GM23338 (cell line): ENCODE measurements around the gene MMRN2. TPM values are rescaled to one million over a fixed set of nuclear protein-coding genes. Genes with fewer than 3 reads are reported as not detected.

Experiments
- ATAC-seq: fragments of 200-7000 bp; cut with Tn5 transposase; 3 replicates; pipeline ENCODE4 v1.9.1; 2020
- DNase-seq: peaks from one replicate; pipeline ENCODE4 v3.0.0-alpha.2; 2015; ENCODE audit warnings: low spot score
- H2AFZ ChIP-seq: fragments of 200-600 bp; sonication (generic); 2 replicates; pipeline ENCODE4 v1.8.0; 2016; ENCODE audit warnings: antibody characterized with exemption, mild to moderate bottlenecking, moderate library complexity
- H3F3A ChIP-seq: fragments of 200-600 bp; sonication (generic); replicated peaks from 2 replicates; pipeline ENCODE4 v1.8.0; 2017; ENCODE audit warnings: antibody characterized with exemption, mixed run types, low read depth
- H3K27ac ChIP-seq: fragments of 200-600 bp; sonication (generic); 2 replicates; pipeline ENCODE4 v1.6.1; 2016; ENCODE audit warnings: low read depth
- H3K27me3 ChIP-seq: fragments of 200-600 bp; sonication (generic); 2 replicates; pipeline ENCODE4 v1.8.0; 2016; ENCODE audit warnings: mild to moderate bottlenecking, mixed run types, moderate library complexity; ENCODE audit not compliant: insufficient read depth
- H3K36me3 ChIP-seq: fragments of 200-600 bp; sonication (generic); 2 replicates; pipeline ENCODE4 v1.8.0; 2016; ENCODE audit warnings: mild to moderate bottlenecking; ENCODE audit not compliant: insufficient read depth
- H3K4me1 ChIP-seq: fragments of 200-600 bp; sonication (generic); 2 replicates; pipeline ENCODE4 v1.8.0; 2016; ENCODE audit warnings: mild to moderate bottlenecking, moderate library complexity; ENCODE audit not compliant: insufficient read depth
- H3K4me2 ChIP-seq: fragments of 200-600 bp; sonication (generic); 2 replicates; pipeline ENCODE4 v1.7.1; 2017; ENCODE audit warnings: mixed run types
- H3K4me3 ChIP-seq: fragments of 200-600 bp; sonication (generic); 2 replicates; pipeline ENCODE4 v1.6.1; 2016; ENCODE audit warnings: mixed run types
- H3K79me2 ChIP-seq: fragments of 200-600 bp; sonication (generic); replicated peaks from 2 replicates; pipeline ENCODE4 v1.8.0; 2017; ENCODE audit warnings: mild to moderate bottlenecking; ENCODE audit not compliant: insufficient read depth
- H3K9me2 ChIP-seq: fragments of 200-600 bp; sonication (generic); 2 replicates; pipeline ENCODE4 v1.8.0; 2017; ENCODE audit not compliant: insufficient read depth
- H4K20me1 ChIP-seq: fragments of 200-600 bp; sonication (generic); replicated peaks from 2 replicates; pipeline ENCODE4 v1.8.0; 2017; ENCODE audit warnings: mild to moderate bottlenecking; ENCODE audit not compliant: insufficient read depth
- H3K27ac Mint-ChIP-seq: 2 replicates; pipeline ENCODE4 v1.8.0; 2020; ENCODE audit warnings: inconsistent platforms, mild to moderate bottlenecking, moderate library complexity, mixed read lengths
- H3K27me3 Mint-ChIP-seq: 3 replicates; pipeline ENCODE4 v1.8.0; 2022; ENCODE audit warnings: low read depth, mild to moderate bottlenecking, moderate library complexity, mixed read lengths, inconsistent platforms; ENCODE audit not compliant: insufficient read depth, poor library complexity
- H3K36me3 Mint-ChIP-seq: 3 replicates; pipeline ENCODE4 v1.8.0; 2021; ENCODE audit warnings: low read depth, mild to moderate bottlenecking, inconsistent platforms, moderate library complexity, mixed read lengths
- H3K4me1 Mint-ChIP-seq: 3 replicates; pipeline ENCODE4 v1.8.0; 2020; ENCODE audit warnings: mild to moderate bottlenecking, inconsistent platforms, mixed read lengths
- H3K4me3 Mint-ChIP-seq: 3 replicates; pipeline ENCODE4 v1.8.0; 2021; ENCODE audit warnings: moderate library complexity, mild to moderate bottlenecking, inconsistent platforms, mixed read lengths
- H3K9me3 Mint-ChIP-seq: 3 replicates; pipeline ENCODE4 v1.8.0; 2020; ENCODE audit warnings: moderate library complexity, mild to moderate bottlenecking, inconsistent platforms, mixed read lengths
- CREB1 ChIP-seq: fragments of 250-450 bp; sonication (Bioruptor Pico); IDR thresholded peaks from 2 replicates; pipeline ENCODE4 v1.5.0; 2020; ENCODE audit warnings: low read depth, mild to moderate bottlenecking, moderate library complexity
- CTCF ChIP-seq, 2 experiments: fragments of 200-600 bp in 1 of 2; sonication (generic) in 1 of 2; conservative IDR thresholded peaks; 2 replicates each; pipeline versions ENCODE4 v1.5.1 to v1.6.1; 2016 to 2017; ENCODE audit warnings: antibody characterized with exemption in 2 of 2, low read depth in 2 of 2, mild to moderate bottlenecking in 2 of 2, moderate library complexity in 1 of 2
- EZH2 ChIP-seq: fragments of 200-600 bp; sonication (generic); IDR thresholded peaks from one replicate; pipeline ENCODE4 v1.8.0; 2017; ENCODE audit warnings: antibody characterized with exemption, mild to moderate bottlenecking, low read depth; ENCODE audit not compliant: unreplicated experiment
- EZH2phosphoT487 ChIP-seq: fragments of 200-600 bp; sonication (generic); IDR thresholded peaks from one replicate; pipeline ENCODE4 v1.8.1; 2018; ENCODE audit warnings: antibody characterized with exemption; ENCODE audit not compliant: unreplicated experiment
- JUNB ChIP-seq: IDR thresholded peaks from one replicate; pipeline ENCODE4 v1.6.1; 2016; ENCODE audit warnings: antibody characterized with exemption; ENCODE audit not compliant: unreplicated experiment
- NANOG ChIP-seq: IDR thresholded peaks from 2 replicates; pipeline ENCODE4 v1.6.1; 2016; ENCODE audit warnings: antibody characterized with exemption, borderline replicate concordance
- POLR2AphosphoS5 ChIP-seq: IDR thresholded peaks from 2 replicates; pipeline ENCODE4 v1.6.1; 2016; ENCODE audit warnings: antibody characterized with exemption, low read depth
- REST ChIP-seq: IDR thresholded peaks from one replicate; pipeline ENCODE4 v1.6.1; 2018; ENCODE audit warnings: antibody characterized with exemption; ENCODE audit not compliant: unreplicated experiment
- STAT1 ChIP-seq: IDR thresholded peaks from one replicate; pipeline ENCODE4 v1.6.1; 2016; ENCODE audit warnings: antibody characterized with exemption; ENCODE audit not compliant: unreplicated experiment
- ZNF114 ChIP-seq: fragments of 250-450 bp; sonication (Bioruptor Pico); IDR thresholded peaks from 2 replicates; pipeline ENCODE4 v1.5.0; 2020; ENCODE audit warnings: mild to moderate bottlenecking, moderate library complexity
- ZNF331 ChIP-seq: fragments of 250-450 bp; sonication (Bioruptor Pico); IDR thresholded peaks from 2 replicates; pipeline ENCODE4 v1.5.0; 2020; ENCODE audit warnings: low read depth, mild to moderate bottlenecking, moderate library complexity
- polyA plus RNA-seq: library from polyadenylated mRNA; unstranded; fragments of >200 nt; fragmentation: Nextera tagmentation; extraction: Ambion mirVana; gene quantifications from 2 replicates; pipeline ENCODE4 v1.2.1, GENCODE V29; 2016
- total RNA-seq: library from RNA; depleted of rRNA; stranded (reverse); fragments of >200 nt; shearing (Covaris generic); gene quantifications from 2 replicates; pipeline ENCODE4 v1.2.3, GENCODE V29; 2014
- TF ChIP-seq, protein P1 (sequence below): IDR thresholded peaks from 2 replicates; pipeline ENCODE4 v1.6.1; 2016; ENCODE audit warnings: antibody characterized with exemption
- TF ChIP-seq, protein P2 (sequence below): fragments of 250-450 bp; sonication (Bioruptor Pico); IDR thresholded peaks from 2 replicates; pipeline ENCODE4 v1.5.0; 2020; ENCODE audit warnings: mild to moderate bottlenecking, moderate library complexity

MMRN2 gene
- total and polyA plus RNA-seq, 2 experiments from 2014 or later: 0.32 to 2.4 TPM

DNA sequence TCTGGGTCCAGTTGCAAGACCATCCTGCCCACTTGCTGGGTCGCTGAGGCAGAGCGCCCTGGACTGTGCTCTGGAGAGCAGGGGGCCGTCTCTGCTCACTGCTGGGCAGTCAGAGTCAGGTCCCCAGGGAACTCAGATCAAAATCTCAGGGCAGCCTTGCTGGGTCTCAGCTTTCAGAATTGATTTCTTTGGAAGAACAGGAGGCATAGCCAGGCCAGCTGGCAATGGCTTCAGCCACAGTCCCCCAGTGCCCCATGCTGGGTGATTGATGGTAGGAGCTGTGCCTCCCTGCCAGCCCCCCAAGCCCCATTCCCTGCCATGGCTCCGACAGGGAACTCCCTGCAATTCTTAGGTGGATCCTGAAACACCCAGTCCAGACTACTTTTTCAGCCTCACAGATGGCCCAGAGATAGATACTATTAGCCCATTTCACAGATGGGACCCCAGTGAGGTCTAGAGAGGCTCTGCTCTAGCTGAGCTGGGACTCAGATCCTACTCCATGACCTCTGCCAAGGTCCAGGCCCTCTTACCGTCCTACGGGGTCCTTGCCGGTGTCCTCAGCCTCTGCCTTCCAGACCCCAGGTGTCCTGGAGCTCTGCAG, 467 bp downstream of the MMRN2 start:
- H3F3A ChIP-seq: peaks cover 15% of the 10 kb centered on the region
- no peaks in the 10 kb centered on the region for H4K20me1 ChIP-seq
- Mint-ChIP-seq H3K9me3 (peaks cover 25% of the 10 kb centered on the region), H3K4me3 (no peak overlapping the region; the same call in 2 of the 3 replicates), H3K27ac (no peak overlapping the region; the same call in 1 of the 2 replicates), H3K36me3 (peaks cover 23% of the 10 kb centered on the region), H3K4me1 (peaks cover 57% of the 10 kb centered on the region), H3K27me3 (peaks cover 34% of the 10 kb centered on the region)
- no peak overlapping the region for H3K4me3 ChIP-seq
- TF ChIP-seq ZNF331 (CRISPR knock-in tag) (no peak), CREB1 (CRISPR knock-in tag) (no peak), STAT1 (no peak), EZH2 (no peak), POLR2AphosphoS5 (no peak), REST (no peak), EZH2phosphoT487 (no peak), ZNF114 (CRISPR knock-in tag) (no peak), NANOG (no peak), CTCF (conservative IDR thresholded peaks at IDR 0.05; ENCODE audit: low read depth in 2 of 2) (no peak), JUNB (no peak)
- TF ChIP-seq, protein P1, sequence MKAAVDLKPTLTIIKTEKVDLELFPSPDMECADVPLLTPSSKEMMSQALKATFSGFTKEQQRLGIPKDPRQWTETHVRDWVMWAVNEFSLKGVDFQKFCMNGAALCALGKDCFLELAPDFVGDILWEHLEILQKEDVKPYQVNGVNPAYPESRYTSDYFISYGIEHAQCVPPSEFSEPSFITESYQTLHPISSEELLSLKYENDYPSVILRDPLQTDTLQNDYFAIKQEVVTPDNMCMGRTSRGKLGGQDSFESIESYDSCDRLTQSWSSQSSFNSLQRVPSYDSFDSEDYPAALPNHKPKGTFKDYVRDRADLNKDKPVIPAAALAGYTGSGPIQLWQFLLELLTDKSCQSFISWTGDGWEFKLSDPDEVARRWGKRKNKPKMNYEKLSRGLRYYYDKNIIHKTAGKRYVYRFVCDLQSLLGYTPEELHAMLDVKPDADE: no peak
- TF ChIP-seq, protein P2, sequence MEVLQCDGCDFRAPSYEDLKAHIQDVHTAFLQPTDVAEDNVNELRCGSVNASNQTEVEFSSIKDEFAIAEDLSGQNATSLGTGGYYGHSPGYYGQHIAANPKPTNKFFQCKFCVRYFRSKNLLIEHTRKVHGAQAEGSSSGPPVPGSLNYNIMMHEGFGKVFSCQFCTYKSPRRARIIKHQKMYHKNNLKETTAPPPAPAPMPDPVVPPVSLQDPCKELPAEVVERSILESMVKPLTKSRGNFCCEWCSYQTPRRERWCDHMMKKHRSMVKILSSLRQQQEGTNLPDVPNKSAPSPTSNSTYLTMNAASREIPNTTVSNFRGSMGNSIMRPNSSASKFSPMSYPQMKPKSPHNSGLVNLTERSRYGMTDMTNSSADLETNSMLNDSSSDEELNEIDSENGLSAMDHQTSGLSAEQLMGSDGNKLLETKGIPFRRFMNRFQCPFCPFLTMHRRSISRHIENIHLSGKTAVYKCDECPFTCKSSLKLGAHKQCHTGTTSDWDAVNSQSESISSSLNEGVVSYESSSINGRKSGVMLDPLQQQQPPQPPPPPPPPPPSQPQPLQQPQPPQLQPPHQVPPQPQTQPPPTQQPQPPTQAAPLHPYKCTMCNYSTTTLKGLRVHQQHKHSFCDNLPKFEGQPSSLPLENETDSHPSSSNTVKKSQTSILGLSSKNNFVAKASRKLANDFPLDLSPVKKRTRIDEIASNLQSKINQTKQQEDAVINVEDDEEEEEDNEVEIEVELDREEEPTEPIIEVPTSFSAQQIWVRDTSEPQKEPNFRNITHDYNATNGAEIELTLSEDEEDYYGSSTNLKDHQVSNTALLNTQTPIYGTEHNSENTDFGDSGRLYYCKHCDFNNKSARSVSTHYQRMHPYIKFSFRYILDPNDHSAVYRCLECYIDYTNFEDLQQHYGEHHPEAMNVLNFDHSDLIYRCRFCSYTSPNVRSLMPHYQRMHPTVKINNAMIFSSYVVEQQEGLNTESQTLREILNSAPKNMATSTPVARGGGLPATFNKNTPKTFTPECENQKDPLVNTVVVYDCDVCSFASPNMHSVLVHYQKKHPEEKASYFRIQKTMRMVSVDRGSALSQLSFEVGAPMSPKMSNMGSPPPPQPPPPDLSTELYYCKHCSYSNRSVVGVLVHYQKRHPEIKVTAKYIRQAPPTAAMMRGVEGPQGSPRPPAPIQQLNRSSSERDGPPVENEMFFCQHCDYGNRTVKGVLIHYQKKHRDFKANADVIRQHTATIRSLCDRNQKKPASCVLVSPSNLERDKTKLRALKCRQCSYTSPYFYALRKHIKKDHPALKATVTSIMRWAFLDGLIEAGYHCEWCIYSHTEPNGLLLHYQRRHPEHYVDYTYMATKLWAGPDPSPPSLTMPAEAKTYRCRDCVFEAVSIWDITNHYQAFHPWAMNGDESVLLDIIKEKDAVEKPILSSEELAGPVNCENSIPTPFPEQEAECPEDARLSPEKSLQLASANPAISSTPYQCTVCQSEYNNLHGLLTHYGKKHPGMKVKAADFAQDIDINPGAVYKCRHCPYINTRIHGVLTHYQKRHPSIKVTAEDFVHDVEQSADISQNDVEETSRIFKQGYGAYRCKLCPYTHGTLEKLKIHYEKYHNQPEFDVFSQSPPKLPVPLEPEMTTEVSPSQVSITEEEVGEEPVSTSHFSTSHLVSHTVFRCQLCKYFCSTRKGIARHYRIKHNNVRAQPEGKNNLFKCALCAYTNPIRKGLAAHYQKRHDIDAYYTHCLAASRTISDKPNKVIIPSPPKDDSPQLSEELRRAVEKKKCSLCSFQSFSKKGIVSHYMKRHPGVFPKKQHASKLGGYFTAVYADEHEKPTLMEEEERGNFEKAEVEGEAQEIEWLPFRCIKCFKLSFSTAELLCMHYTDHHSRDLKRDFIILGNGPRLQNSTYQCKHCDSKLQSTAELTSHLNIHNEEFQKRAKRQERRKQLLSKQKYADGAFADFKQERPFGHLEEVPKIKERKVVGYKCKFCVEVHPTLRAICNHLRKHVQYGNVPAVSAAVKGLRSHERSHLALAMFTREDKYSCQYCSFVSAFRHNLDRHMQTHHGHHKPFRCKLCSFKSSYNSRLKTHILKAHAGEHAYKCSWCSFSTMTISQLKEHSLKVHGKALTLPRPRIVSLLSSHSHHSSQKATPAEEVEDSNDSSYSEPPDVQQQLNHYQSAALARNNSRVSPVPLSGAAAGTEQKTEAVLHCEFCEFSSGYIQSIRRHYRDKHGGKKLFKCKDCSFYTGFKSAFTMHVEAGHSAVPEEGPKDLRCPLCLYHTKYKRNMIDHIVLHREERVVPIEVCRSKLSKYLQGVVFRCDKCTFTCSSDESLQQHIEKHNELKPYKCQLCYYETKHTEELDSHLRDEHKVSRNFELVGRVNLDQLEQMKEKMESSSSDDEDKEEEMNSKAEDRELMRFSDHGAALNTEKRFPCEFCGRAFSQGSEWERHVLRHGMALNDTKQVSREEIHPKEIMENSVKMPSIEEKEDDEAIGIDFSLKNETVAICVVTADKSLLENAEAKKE (CRISPR knock-in tag): no peak
- H3K9me2 ChIP-seq: no peaks in the 10 kb centered on the region
- H2AFZ ChIP-seq: no peak overlapping the region
- no peak overlapping the region for H3K27ac ChIP-seq
- 0 out of 2 replicates have a peak overlapping the region, but pooled peaks have one; percentile 48 for H3K4me2 ChIP-seq
- no peaks in the 10 kb centered on the region for H3K79me2 ChIP-seq
- no peak for DNase-seq
- no peaks in the 10 kb centered on the region for H3K27me3 ChIP-seq
- ATAC-seq: no peak
- peaks cover 65% of the 10 kb centered on the region for H3K4me1 ChIP-seq
- H3K36me3 ChIP-seq: peaks cover 5% of the 10 kb centered on the region; the same call in 1 of the 2 replicates
